ENCODE measurements around the gene IGSF22.

IGSF22 gene

DNA sequence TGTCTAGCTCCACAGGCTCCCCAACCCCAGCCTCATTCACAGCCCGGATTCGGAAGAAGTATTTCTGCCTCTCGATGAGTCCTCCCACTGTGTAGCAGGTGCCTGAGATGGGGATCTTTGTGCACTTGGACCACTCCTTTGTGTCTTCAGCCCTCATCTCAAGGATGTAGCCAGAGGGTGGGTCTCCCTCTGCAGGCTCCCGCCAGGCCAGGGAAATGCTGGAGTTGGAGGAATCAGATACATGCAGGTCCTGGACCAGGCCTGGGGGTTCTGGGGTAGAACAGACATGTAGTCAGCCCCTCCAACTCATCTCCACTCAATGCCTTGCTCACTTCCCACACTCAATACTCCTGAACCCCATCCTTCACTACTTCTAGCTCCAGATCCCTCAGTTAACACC, 16.6 kb downstream of the IGSF22 start:
- ATAC-seq: no peak

DNA sequence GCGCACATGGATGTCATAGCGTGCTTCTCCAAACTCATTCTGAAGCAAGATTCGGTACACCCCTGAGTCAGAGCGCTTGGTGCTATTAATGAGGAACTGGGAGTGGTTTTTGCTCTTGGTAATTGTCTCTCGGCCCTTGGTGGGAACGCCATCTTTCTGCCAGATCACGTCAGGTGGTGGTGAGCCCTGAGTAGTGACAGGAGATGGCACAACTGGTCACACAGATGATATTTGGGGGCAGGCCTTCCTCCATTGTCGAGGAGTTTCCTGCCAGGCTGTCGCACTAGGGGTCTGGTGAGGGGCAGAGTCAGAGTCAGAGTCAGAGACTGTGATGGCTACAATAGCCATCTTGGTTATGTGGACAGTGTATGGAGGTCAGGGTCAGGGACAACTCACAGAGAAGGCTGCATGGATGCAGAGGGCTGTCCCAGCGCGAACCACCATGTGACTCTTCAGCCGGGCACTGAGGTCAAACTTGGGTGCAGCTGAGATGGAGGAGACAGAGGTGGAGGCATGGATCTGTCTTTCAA, 18.1 kb downstream of the IGSF22 start:
- no peak for ATAC-seq

DNA sequence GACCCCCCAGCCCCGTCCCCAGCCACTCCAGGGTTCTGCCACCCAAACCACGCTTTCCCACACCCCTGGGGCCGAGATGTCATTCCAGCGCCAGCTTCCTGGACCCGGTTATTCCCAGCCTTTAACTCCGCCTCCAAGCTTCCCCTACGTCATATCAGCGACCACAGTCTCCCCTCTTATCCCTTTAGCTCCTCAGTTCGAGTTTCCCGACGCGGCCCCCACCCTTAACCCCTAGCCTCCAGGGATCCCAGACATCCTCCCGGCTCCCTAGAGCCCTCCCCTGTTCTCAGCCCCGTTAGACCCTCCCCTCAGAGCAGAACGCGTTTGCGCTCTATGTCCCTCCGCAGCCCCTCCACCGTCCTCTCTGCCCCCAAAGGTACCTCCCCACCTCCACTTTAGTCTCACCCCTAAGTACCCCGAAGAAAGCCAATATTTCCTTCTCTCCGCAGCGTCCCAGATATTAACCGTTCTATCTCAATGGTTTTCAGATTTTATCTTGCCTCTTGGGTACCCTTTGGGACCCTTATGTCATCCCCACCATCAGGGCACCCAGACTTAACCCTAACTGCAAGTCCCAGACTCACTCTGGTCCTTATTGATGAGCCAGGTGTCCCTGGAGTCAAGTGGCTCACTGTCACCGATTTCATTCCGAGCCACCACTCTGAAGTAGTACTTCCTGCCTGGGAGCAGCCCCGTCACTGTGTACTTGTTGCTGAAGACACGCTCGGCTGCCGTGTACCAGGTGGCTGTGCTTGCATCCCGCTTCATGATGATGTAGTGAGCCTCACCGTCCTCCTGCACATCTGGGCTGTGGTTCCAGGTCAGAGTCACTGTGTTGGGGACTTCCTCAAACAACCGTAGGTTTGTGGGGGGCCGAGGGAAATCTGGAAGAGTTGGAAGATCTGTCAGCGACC, 19.4 kb downstream of the IGSF22 start:
- ATAC-seq: peak; percentile 68 to 74

DNA sequence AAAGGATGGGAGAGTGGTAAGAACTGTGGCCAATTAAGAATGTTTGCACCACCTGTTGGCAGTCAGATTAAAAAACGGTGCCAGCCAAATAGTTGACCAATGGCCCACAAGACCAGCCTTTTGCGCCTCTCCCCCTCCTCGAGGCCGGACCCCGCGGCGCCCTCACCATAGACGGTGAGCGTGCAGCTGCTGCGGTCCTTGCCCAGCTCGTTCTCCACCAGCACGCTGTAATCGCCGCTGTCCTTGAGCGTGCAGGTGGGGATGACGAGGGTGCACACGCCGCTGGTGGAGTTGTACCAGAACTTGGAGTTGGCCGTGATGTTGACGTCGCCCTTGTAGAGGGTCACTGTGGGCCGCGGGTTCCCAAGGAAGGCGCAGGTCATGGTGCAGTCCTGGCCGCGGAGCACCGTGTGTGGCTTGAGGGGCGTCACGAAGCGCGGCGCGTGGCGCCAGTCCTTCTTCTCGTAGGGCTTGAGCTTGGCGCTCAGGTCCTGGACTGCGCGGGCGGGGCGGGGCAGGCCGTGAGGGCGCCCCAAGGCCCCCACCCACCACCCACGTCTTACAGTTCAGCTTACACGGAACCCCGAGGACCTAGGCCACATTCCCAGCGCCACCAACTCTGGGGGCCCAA, 20.2 kb downstream of the IGSF22 start:
- ATAC-seq: peak; percentile 39 to 61

DNA sequence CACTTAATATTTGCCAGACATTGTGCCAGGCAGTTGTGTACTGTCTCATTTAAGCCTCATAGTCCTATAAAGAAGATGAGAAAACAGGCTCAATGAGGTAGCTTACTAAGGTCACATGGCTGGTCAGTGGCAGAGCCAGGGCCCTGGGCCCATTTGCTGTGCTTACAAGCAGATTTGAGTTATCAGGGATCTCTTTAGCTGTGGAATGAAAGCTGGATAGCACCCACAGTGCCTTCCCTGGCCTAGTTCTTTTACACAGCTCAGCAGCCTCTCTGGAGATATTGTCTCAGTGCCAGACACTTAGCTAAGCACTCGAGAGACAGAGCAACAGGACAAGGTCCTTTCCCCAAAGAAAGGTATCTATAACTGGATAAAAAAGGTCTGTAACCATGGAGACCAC, 21.3 kb downstream of the IGSF22 start:
- no peak for ATAC-seq

DNA sequence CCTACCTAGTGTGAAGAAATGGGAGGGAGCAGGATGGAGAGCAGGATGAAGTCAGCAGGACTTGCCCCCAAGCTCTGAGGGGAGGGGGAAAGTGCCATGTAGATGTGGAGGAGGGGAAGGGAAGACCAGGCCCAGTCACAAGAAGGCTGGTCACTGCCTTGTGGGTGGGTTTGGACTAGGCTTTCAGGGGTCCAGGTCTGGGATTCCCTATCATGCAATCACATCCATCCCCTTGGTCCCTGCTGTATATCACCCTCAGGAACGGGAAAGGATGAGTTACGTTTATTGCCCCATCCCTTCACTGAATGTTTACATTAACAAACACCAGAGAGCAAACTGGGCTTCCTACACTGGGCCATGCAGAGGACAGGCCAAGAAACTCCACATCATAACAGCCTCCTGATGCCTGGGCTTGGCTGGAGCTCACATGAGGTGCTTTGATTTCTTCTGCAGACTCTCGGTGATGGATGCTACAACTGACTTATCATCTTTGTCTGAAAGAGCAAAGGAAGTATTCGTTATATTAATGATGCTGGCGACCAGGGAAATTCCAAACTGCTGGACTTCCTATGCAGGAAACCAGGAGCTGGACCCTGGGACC, 21.8 kb downstream of the IGSF22 start:
- no peak for ATAC-seq

DNA sequence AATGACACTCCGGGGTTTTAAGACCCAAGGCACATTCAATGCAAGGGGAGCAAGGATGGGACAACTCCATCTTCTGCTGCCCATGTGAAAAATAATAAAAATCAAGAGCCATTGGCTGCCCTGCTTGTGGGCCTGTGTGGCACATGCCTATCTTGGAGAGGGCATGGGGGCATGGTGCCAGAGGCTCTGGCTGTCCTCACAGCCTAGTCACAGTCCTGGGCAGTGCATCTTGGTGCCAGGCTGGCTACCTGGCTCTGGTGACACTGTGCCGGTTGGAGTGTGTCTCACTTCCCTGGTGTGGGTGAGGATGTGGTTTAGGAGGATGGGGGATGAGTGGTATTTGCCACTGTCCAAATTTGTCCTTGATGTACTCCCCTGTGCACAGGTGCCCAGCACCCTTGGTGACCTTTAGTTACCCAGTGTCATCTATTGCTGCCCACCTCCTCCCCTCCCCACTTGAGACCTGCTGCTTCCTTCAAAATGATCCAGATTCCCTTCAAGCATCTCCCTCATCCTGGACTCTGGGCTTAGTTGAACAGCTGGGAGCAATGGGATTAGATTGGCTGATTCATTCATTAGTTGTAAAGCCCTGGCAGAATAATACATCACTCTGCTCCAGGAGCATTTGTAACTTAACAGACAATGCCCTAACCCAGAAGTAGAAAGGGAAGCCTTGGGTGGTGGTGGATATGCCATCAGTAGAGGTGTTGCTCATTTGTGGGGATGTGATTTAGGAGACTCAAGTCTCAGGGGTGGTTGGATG, 22.8 kb downstream of the IGSF22 start:
- ATAC-seq: no peak

DNA sequence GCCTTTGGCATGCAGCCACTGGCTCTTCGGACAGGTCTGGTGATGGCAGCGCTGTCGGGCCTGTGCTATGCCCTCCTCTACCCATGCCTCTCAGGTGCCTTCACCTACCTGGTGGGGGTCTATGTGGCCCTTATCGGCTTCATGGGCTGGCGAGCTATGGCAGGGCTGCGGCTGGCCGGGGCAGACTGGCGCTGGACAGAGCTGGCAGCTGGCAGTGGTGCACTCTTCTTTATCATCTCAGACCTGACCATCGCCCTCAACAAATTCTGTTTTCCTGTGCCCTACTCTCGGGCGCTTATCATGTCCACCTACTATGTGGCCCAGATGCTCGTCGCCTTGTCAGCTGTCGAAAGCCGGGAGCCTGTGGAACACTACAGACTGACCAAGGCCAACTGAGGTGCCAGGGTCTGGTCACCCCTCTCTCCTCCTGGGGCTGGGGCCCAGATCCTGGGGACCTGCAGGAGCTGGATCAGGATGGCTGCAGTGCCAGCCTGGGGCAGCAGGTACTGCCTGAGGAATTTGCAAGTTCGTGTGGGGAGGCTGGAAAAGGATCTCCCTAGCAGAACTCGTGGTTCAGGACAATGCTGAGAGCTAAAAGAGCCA, 24.3 kb downstream of the IGSF22 start:
- ATAC-seq: no peak

DNA sequence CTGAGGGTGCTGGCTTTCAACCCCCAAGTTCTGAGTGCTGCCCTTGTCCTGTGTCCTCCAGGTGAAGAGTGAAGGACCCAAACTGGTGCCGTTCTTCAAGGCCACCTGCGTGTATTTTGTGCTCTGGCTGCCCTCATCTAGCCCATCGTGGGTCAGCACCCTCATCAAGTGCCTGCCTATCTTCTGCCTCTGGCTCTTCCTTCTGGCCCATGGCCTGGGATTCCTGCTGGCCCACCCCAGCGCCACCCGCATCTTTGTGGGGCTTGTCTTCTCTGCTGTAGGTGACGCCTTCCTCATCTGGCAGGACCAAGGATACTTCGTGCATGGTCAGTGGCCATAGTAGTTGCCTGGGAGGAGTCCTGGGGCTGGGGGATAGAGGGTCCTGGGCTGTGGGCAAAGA, 25.1 kb downstream of the IGSF22 start:
- no peak for ATAC-seq

DNA sequence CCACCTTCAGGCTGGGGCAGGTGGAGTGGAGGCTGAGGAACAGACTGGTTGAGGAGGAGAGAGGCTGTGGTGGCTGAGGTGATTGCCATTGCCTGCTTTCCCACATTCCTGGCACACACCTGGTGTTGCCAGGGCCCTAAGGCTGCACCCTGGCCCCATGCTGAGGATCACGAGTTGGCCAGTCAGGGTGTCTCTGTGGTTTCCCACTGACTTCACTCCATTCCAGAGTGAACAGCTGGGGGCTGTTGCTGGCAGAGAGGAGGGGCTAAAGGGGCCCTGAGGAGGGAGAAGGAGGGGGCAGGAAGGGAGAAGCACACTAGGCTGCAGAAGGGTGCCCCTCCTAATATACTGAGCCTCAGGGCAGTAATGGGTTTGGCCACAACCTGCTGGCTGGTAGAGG, 25.6 kb downstream of the IGSF22 start:
- no peak for ATAC-seq

DNA sequence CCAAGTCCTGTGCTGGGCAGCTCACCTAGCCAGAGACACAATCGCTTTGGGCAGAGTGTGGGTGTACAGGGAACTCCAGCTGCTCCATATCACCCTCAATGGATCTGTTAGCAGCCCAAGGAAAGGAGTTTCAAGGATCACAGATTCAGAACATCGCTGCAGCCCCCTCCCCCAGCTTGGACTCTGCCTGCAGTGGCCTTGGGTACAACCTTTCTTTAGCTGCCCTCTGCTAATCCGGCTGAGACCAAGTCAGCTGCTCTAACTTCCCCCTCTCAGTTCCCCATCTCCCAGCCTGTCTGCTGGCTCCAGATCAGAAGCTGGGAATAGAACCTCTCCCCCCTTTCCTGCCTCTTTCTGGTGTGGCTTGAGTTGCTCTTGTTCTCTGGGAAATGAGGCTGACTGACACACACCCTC, 26.1 kb downstream of the IGSF22 start:
- ATAC-seq: no peak

DNA sequence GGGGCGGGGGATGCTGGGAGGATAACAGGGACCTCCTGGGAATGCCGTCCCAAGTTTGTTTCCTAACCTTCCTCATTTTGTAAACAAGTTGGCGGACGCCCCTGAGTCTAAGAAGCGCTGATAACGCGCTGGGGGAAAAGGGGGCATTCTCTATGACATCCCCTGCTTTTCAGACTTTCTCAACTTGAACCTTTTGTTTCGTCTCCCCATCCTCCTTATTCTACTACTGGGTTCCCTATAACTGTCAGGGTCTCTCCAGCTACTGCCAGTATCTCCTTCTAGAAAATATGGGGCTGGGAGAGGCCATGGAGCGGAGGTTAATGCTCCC, 26.8 kb downstream of the IGSF22 start:
- no peak for ATAC-seq

DNA sequence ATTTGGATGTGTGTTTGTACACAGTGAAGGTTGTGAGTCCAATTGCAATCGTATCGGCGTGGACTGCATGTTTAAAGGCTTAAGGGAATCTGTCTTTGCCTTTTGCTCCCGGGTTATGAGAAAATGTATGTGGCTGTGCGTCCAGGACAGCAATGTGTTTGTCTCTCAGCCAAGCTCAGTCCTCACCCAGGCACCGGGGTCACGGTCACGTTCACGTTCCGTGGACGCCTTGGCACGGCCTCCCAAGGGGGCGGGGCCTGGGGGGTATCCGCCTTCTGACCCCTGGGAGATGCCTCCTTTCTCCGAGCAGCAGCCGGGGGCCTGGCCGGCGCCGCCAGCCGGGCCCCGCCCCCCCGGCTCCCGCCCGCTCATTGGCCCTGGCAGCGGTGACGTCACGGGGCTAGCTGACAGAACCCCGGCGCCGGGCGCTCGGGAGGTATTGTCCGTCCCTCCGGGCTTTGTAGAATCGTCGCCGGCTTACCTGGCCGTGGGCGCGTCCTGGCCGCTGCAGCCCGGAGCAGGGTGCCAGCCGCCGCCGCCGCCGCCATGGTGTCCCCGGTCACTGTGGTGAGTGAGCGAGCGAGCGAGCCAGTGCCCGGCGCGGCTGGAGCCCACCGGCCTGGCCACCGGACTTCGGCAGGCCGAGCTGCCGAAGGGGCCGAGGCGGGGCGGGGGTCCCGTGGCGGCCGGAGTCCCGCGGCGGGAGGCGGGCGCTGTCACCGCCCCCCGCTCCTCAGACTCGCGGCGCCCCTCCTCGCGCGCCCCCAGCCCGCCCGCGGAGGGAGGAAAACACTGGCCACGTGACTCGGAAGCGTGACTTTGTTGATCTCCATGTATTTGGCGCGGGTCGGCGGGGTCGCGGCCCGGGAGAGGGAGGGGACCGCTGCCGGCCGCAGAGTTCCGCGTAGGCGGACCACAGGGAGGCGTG, 27.4 kb downstream of the IGSF22 start, which contains the start of gene TMEM86A:
TSS of gene TMEM86A (plus strand) at position 439 of the 928 bp plus-strand sequence. CDS start at position 547, 108 bp downstream.
- ATAC-seq: peak; percentile 91 to 95

DNA sequence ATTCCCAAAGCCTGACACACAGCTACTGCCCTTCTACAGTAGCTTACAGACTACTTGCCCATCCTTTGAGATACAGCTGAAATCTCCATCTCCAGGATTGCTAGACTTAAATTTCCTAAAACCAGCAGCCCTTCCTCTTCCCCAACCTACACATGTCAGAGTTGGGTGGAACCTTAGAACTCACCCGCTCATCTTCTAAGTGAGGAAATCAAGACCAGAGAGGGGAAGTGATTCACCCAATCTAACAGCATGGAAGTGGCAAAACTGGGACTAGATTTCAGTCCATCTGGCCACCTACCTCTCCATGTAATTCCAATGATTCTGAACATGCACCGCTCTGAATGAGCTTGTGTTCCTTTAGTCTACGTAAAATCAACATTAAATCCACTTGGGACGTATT, 28.4 kb downstream of the IGSF22 start:
- ATAC-seq: no peak

DNA sequence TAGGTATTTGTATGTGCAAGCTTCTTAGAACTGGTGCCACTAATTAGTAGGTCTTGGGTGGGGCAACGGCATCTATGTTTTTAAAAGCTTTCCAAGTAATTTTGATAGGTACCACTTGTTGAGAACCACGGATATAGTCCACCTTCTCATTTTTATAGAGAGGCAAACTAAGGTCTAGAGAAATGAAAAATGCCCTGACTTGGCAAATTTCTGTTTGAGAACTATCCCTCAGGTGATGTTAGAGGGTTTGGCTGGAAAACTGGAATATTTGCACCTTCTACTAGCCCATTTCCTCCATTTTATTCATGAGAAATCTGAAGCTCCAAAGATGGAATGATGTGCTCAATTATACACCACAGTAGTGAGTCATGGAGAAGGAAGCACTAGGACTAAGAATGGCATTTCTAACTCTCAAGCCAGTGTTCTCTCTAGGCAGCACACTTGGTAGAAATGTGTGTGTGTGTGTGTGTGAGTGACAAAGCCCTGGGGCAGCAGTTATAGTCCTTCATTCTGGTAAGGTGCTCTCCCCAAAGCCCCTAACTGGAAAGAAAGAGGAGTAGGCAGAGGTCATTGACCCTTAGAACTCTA, 29.3 kb downstream of the IGSF22 start:
- no peak for ATAC-seq

DNA sequence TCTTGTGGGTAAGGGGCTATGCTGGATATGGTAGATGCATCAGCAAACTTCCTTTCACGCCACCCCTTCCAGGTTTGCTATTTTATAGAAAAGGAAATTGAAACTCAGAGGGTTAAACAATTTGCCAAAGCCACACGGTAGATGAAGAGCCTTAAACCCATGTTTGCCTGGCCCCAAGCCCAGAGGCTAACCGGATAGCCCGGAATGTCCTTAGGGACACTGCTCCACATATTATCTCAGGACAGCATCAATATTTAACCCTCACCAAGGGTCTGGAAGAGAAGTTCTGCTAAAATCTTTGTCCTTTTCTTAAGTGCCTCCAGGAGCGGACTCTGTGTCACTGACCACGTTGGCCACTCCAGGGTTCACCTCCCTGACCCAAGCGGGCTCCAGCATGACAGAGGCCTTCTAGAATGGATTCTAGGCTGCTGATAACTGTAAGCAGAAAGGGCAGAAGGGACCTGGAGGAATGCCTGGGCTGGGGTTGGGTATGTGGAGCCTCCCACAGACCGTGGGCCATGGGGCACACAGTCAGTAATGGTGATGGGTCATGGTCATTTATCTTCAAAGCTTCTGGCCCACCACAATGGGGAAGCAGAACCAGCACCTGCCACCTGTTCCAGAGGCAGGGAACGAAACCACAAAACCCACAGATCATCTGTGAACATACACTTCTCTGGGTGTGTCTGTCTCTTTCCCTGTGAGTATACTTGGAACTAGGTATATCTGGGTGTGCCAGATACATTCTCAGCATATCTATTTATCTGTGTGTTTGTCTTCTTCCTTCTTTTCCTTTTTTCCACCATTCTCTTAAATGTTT, 32.8 kb downstream of the IGSF22 start:
- ATAC-seq: no peak

DNA sequence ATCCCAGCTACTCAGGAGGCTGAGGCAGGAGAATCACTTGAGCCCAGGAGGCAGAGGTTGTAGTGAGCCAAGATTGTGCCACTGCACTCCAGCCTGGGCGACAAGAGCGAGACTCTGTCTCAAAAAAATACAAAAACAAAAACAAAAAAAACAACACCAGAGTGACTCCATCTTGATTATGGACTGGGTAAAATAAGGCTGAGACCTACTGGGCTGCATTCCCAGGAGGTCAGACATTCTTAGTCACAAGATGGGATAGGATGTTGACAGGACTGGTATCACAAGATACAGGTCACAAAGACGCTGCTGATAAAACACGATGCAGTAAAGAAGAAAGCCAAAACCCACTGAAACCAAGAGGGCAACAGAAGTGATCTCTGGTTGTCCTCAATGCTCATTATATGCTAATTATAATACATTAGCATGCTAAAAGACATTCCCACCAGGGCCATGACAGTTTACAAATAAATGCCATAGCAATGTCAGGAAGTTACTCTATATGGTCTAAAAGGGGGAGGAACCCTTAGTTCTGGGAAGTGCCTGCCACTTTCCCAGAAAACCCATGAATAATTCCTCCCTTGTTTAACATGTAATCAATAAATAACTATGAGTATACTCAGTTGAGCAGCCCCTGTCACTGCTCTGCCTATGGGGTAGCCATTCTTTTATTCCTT, 34.4 kb downstream of the IGSF22 start:
- ATAC-seq: peak; percentile 21 to 24

DNA sequence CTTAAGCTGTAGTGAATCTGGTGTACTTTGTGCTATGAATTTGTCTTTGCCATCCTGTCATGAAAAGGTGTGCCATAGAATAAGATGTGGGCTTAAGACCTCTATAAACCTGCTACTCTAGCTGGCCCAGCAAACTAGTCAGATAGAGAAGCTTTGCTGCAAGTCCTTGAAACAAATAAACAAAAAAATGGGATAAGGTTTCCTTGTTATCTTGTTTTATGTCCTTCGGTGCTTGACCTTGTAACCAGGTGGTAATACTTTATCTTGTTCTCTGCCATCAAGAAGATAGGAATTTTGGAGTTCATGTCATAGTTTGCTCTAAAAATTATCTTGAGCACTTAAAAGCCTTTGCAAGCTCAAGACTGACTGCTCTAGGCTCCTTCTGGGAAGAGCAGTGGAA, 41.7 kb downstream of the IGSF22 start:
- ATAC-seq: no peak

DNA sequence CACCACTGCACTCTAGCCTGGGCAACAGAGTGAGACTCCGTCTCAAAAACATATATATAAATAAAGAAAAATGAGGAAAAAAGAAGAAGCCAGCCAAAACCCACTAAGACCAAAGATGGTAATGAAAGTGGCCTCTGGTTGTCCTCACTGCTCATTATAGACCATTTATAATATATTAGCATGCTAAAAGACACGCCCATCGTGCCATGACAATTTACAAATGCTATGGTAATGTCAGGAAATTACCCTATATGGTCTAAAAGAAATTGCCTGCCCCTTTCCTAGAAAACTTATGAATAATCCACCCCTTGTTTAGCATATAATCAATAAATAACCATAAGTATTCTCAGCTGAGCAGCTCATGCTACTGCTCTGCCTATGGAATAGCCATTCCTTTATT, 43.5 kb downstream of the IGSF22 start:
- ATAC-seq: no peak

Measured in activated CD4-positive, CD25-positive, alpha-beta regulatory T cell treated with anti-CD3 and anti-CD28 coated beads, Interleukin-2, amount 50 U/mL, for 24 hours (primary cell).